GM18517 (cell line): ENCODE results near the gene MAGI1.

Source experiments
- ATAC-seq: cut with Tn5 transposase; IDR thresholded peaks from one replicate; pipeline ENCODE4 v1.9.1; 2021; ENCODE audit warnings: mild to moderate bottlenecking, moderate library complexity; ENCODE audit not compliant: unreplicated experiment

MAGI1 gene

DNA sequence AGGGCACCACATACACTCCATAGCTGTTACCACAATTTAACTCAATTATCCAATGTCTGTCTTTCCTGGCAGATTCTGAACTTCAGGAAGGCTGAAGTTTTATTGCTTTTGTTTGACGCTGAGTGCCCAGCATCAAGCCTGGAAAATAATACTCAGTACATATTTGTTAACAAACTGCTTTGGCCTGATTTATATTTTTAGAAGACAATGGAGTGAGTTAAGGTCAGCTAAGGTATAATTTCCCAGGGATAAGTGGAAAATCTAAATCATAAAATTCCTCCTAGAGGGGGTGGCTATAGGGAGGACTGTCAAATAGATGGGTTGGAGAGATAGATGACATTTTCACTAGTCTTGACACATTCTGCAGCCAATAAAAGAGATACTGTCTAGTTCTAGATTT, 691.6 kb downstream of the MAGI1 start:
- ATAC-seq, result no peak

DNA sequence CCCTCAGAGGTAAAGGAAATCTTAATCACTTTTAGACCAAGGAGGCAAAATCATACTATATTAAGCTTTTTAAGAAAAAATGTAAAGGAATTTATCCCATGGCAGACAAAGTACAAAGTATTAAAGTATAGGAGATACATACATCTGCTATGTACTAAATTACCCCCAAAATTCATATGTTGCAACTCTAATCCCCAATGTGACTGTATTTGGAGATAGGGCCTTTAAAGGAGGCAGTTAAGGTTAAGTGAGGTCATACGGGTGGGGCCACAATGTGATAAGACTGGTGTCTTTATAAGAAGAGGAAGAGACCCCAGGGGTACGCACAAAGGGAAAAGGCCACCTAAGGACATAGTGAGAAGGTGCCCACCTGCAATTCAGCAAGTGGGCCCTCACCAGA, 693.9 kb downstream of the MAGI1 start:
- ATAC-seq, result no peak

DNA sequence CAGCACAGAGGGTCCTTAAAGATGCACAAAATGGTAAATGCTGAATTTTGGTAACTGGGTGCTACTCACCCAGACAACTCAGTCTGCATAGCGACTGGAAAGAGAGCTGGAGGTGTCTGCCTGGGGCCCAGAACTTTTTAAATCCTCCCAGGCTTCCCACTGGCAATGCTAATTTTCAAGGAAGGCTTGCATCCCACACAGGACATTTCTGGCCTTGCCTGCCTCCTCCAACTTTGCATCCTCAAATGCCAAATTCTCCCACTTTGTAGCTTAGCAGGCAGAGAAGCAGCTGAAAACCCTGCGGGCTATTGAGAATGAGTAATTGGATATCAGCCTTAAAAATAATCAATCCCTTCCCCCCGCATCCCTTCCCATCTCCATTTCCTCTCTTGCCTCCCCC, 694.3 kb downstream of the MAGI1 start:
- ATAC-seq, result no peak

DNA sequence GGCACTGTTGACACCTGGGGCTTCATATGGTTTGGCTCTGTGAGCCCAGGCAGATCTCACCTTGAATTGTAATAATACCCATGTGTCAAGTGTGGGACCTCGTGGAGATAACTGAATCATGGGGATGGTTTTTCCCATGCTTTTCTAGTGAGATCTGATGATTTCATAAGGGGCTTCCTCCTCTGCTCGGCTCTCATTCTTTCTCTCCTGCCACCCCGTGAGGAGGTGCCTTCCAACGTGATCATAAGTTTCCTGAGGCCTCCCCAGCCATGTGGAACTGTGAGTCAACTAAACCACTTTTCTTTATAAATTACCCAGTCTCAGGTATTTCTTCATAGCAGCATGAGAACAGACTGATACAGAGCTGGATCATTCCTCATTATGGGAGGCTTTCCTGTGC, 695.0 kb downstream of the MAGI1 start:
- no peak for ATAC-seq

DNA sequence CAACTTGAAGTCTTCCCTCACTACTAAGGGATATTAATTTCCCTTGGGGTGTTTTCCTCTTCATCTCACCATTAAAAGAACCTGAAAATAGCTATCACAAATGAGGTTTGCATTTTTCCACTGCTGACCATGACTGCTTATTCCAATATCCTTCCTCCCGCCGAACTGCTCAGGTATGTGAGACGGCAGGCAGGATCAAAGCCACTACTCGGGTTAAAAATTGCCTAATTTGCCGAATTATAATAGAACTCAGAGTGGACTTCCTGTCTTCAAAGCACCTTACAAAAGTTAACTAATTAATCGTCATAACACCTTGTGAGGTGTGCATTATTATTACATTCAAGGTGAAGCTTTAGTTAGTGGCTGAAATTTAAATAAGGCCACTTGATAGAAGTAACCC, 695.7 kb downstream of the MAGI1 start:
- no peak for ATAC-seq

DNA sequence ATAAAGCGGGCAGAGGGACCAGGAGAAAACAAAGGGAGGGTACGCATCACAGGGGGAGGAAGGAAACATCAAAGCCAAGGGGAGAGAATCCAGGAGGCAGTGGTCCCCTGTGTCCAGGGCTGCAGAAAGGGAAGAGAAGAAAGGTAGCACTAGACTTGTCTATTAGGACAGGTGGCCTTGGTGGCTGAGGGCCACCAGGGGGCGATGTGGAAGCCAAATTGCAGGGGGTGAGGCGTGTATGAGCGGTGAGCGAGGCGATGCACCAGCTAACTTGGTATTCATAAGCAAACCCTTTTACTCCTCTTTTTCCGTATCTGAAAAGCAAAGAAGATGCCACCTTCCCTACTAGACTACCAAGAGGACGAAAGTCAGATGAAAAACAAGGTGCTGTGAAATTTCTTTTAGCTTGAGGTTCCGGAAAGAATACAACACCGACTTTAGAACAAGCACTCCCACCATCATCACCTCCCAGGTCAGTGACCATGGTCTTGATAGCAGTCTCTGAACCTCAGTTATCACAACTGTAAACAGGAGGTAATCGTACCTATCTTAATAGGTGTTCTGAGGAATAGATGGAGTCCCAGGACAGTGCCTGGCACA, 696.5 kb downstream of the MAGI1 start:
- no peak for ATAC-seq

DNA sequence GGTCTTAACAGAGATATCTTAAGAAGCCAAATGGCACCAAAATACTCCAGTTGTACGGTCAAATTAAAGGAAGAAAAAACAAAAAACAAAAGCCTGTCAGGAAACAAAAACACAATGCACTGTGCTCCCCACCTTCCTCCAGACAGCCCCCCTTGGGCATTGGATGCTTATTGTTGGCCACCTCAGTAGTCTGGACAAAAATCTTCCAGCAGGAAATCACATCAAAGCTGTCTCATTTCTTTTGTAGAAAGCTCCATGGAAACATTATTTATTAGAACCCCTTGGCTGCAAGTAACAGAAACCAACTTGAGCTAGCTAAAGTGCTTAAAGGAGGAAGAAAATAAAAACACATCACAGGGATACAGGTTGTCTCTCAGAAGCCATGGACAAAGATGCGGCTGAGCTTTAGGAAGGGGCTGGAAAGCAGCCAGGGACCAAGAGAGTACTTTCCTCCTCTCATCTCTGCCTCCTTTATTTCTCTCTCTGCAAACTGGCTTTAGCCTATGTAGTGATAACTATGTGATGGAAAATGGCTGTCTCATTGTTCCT, 699.5 kb downstream of the MAGI1 start:
- ATAC-seq, result no peak

DNA sequence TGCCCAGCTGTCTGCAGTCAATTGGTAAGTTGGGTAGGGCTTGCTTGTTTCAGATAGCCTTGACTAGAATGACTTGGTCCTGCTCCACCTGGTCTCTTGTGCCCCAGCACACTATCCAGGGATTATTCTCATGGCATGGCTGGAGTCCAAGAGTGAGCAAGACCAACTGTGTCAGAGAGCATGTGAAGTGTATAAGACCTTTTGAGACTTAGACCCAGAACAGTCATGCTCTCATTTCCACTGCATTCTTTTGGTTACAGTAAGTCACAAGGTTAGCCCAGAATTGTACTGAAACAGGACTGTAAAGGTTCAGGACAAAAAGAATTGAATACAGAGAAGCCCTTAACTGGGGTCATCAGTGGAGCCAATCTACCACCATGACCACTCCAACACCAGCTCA, 700.1 kb downstream of the MAGI1 start:
- no peak for ATAC-seq

DNA sequence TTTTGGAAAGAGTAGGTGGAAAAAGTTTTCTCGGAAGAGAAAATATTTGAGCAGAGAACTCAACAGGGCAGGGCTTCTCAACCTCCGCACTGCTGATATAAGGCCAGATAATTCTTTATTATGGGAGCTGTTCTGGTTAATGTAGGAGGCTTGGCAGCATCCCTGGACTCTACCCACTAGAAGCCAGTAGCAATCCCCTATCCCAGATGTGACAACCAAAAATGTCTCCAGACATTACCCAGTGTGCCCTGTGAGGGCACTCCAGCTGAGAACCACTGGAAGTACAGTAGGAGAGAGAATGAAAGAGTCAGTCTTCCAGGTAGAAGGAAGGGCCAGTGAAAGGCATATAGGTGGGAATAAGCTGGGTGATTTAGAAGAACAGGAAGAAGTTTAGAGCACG, 703.1 kb downstream of the MAGI1 start:
- no peak for ATAC-seq

DNA sequence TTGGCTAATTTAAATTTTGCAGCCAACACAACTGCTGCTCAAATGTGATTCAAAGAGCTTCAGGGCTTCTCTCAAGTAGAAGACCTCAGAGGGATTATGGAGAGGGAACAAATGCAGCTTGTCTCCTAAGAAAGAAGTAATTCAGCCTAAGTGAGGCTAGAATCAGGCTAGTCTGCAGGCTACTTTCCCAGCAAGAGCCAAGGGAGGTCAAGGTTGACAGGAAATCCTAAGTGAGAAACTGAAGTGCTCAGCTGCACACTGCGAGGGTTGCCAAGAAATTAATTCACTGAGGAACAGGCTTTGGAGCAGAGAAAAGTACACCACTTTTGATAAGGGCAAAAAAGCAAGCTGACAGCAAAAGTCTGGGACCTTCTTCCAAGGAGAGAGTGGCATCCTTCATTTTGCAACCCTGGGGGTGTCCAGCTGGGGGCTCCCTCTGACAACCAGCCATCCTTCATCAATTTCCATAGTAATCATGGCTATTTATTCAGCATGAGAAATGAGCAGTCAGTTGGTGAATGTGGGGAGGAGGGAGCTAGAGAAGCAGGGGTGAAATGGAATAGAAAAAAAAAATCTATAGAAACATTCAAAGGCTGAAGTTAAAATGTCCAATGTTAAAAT, 704.6 kb downstream of the MAGI1 start:
- ATAC-seq, result no peak

DNA sequence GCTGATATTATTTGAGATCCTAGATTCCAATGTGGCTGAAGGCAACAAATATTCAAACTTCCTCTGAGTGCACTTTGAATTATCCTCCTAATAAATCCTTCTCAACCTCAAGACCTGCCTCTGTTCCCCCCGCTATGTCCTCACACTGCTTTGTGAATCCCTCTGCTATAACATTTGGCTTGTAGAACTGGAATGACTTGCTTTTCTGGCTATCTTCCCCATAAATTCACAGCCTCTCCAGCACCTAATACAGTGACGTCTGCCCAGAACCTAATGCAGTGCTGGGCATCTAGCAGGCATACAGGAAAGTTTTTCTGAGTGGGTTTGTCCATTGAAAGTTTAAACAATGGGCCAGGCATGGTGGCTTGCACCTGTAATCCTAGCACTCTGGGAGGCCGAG, 707.0 kb downstream of the MAGI1 start:
- ATAC-seq, result no peak

DNA sequence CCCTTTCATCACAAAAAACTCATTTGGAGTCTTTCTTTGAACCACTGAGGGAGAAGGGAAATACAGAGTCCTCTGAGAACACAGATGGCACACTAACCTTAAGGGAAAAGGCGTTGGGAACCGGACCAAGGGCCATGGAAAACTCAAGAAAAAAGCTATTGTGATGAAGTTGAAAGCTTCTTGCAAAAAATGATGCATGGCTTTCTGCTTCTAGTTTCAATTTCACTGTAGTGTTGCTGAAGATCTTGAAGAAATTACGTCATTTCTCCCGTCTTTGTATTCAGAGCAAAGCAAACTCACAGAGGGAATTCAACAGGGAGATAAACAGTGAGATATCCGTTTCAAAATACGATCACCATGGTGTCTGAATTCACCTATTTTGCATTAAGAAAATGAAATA, 708.6 kb downstream of the MAGI1 start:
- ATAC-seq, result no peak

DNA sequence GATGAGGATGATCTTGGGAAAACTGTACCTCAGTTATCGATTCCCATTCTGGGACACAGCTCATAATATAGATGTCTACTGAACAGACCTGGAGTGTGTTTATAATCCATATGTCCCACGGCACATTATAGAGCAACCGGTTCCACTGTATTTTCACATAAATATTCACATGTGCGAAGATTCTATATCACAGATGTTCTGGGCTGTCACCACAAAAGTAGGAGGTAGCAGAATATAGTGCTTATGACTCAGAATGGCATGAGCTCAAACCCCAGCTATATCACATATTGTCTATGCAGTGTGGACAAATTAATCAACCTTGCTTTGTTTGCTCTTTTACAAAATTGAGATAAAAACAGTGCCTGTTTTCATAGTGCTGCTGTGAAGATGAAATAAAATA, 710.6 kb downstream of the MAGI1 start:
- no peak for ATAC-seq

DNA sequence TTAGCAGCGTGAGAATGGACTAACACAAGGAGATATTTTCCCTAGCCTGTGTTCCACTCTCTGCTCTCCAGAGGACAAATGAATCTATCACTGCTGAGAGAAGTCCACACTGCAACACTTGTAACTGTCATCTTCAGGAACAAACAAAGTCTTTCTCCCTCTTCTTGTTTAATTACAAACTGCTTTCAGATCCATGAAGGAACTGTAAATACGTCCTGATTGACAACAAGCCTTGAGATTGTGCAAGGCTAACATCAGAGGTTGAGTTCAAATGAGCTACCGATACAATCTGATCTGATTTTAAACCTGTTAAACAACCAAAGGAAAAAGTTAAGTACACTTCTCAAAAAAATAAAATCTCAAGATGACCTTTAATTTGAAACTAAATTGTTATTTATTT, 712.1 kb downstream of the MAGI1 start:
- no peak for ATAC-seq

DNA sequence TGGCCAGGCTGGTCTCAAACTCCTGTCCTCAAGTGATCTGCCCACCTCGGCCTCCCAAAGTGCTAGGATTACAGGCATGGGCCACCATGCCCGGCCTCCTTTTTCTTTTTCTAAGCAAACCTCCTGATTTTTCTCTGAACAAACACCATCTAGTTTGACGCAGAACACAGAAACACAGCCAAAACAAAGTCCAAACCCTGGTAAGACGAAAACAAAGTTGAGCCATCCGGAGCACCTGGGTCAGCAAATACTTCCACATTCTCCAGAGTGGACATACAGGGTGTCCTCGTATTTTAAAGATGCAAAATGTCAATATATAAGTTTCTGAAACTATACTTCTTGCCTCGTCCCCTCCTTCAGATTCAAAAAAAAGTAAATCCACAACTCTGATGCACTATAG, 715.8 kb downstream of the MAGI1 start:
- no peak for ATAC-seq

DNA sequence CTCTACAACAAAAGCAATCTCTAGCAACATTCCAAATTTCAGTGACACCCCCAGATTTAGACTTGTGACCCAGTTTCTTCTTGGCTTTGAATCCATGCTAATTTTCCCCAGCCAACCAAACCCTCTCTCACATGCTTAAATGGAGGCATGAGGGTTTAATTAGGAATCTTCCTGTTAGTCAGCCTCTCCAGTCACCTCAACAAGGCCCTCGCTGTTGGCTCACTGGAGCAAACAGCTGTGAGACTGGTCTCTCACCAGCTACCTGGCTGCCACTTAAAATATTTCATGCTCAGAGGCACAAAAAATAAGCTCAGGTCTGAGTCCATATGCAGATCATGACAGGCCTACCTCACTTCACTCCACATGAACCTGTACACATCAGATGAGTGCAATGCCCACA, 720.5 kb downstream of the MAGI1 start:
- ATAC-seq, result no peak

DNA sequence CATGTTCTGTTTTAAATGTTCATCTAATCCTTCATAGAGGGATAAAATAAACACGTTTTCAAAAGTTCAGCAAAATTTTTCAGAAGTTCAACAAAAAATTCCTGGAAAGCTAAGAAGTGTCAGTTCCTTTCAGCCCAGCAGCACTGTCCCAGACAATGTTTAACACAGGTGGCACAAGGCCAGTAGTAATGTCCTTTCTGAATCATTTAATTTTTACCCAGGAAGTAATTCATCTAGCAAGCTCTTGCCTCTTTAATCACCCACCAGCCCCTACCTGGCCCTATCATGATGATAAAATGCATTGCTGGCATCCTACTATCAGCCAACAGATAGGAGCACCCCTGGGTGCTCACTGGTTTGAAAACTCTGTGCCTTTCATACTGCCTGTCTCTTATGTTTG, 723.8 kb downstream of the MAGI1 start:
- no peak for ATAC-seq

DNA sequence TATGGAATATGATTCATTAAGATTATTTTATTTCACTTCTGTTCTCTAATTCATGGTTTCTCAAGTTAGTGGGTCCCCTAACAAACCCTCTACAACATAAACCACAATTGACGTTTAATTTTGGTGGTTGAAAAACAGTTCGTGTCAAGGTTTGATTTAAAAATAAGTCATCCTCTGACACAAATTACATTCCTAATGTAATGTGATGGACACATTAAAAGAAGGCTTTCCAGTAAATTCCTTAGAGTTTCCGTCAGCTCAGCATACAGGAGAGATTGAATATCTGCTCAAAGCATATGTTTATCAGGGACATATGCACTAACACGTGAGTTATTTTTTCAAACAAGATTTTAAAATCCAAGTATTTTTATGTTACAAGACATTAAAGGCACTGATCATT, 724.4 kb downstream of the MAGI1 start:
- no peak for ATAC-seq

DNA sequence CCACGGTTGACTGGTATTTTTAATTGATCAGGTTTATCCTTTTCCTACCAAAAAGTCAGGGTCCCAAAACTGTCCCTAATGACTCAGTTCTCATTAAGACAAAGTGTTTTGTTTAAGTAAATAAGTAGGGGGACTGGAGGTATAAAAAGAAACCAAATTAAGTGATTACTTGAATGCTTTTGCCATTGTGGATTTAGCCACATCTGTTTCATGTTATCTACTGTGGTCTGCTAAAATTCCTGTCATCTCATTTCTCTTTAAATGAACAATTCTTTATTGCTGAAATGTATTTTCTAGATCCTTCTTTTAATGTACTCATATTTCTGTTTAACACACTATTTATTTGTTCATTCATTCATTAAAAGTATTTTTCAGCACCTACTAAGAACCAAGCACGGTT, 725.1 kb downstream of the MAGI1 start:
- ATAC-seq, result no peak

DNA sequence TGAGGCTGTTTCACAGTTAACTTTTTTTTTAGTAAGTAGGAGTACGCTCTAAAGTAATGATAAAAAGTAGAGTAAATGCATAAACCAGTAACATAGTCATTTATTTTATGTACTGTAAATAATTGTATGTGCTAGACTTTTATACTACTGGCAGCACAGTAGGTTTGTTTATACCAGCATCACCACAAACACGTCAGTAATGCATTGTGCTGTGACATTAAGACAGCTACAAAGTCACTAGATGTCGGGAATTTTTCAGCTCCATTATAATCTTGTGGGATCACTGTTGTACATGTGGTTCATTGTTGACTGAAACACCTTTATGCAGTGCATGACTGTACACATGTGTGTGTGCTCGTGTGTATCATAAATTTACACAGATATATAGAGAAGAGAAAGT, 732.9 kb downstream of the MAGI1 start:
- ATAC-seq, result no peak
